ENCODE measurements around the gene PIP4K2A.

GRCh38 chr10:22534849-22535604, 179.4 kb downstream of the PIP4K2A start:
- TF ChIP-seq CTCF (IDR thresholded peaks at IDR 0.05) (no peak), POLR2A (IDR thresholded peaks at IDR 0.05) (no peak)
